K562 treated with DMSO at 1 percent for 24 hours (cell line): ENCODE results near the gene PTPN7. TPM values are rescaled to one million over a fixed set of nuclear protein-coding genes. Genes with fewer than 3 reads are reported as not detected.

Source experiments
- total RNA-seq: library from RNA; unstranded; fragments of 300-600 nt; gene quantifications from 2 replicates; pipeline ENCODE4 v1.2.3, GENCODE V29; 2022; ENCODE audit warnings: low read depth; ENCODE audit not compliant: insufficient read depth

Gene PTPN7
- total RNA-seq, result 32.5 and 34.9 TPM in 2 replicates

GRCh38 chr1:202160377-202160940 lies at the start of gene PTPN7:
Gene PTPN7 (minus strand): TSS chr1:202160602. CDS start chr1:202159402, 1,200 bp downstream.

GRCh38 chr1:202193614-202194327 lies 33.4 kb upstream of the PTPN7 start, which contains the start of gene LGR6:
Gene LGR6 (plus strand): TSS chr1:202193799. CDS start chr1:202193990, 191 bp downstream.

GRCh38 chr1:202144402-202145067 lies 15.9 kb downstream of the PTPN7 start, which contains the start of gene ARL8A:
Gene ARL8A (minus strand): TSS chr1:202144737. CDS start chr1:202144572, 165 bp downstream.

GRCh38 chr1:202122639-202123335 lies 37.6 kb downstream of the PTPN7 start, which contains the start of gene GPR37L1:
Gene GPR37L1 (plus strand): TSS chr1:202122917. CDS start chr1:202122964, 47 bp downstream.

Other genes starting within 250 kb of the PTPN7 start
- gene LMOD1, start 214.1 kb downstream of the PTPN7 start, total RNA-seq, result 3.4 and 3.9 TPM in 2 replicates
- gene TIMM17A, start 205.1 kb downstream of the PTPN7 start, total RNA-seq, result 58.4 and 73.5 TPM in 2 replicates
- 173 and 183 TPM in 2 replicates for gene RNPEP, start 178.0 kb downstream of the PTPN7 start, total RNA-seq
- gene ELF3, start 150.0 kb downstream of the PTPN7 start, total RNA-seq, result 1.1 TPM in 2 replicates
- not detected in 2 replicates for gene GPR37L1, start 37.7 kb downstream of the PTPN7 start, total RNA-seq
- gene ARL8A, start 15.9 kb downstream of the PTPN7 start, total RNA-seq, result 27.5 and 35.0 TPM in 2 replicates
- gene LGR6, start 33.2 kb upstream of the PTPN7 start, total RNA-seq, result 0.16 TPM in 1 of 2 replicates, not detected in the other
- 143 and 151 TPM in 2 replicates for gene UBE2T, start 181.3 kb upstream of the PTPN7 start, total RNA-seq
- gene PPP1R12B, start 188.1 kb upstream of the PTPN7 start, total RNA-seq, result 5.3 and 8.2 TPM in 2 replicates